ENCODE measurements around the gene GNAZ. TPM values are rescaled to one million over a fixed set of nuclear protein-coding genes. Genes with fewer than 3 reads are reported as not detected.

GNAZ gene
- total and polyA plus RNA-seq, 2 of the 8 experiments (the other 6 are each of a cell fraction or from before 2014, with no cell fraction given), result 6.6 to 9.6 TPM

- H3K4me1 ChIP-seq (replicated peaks in 1 of 4; ENCODE audit: control insufficient read depth in 3 of 4, insufficient read depth in 4 of 4, low read length in 3 of 4), result peaks cover 0 to 15% (median 5%) of the 10 kb centered on the region in 4 experiments; a peak in 5 of 7 replicates
- no peaks in the 10 kb centered on the region for H3K79me2 ChIP-seq (ENCODE audit: control insufficient read depth in 1 of 2, insufficient read depth in 2 of 2, low read length in 2 of 2)
- no peak overlapping the region for H2AFZ ChIP-seq (ENCODE audit: low read length)
- no peak overlapping the region for H4K5ac ChIP-seq (ENCODE audit: insufficient read length, low read depth, low read length)
- FAIRE-seq, result no peak
- H3K27me3 ChIP-seq (replicated peaks in 1 of 4; ENCODE audit: control insufficient read depth in 3 of 4, extremely low read depth in 1 of 4, insufficient read depth in 3 of 4, low read length in 3 of 4), result peaks cover 0 to 14% (median 7%) of the 10 kb centered on the region in 4 experiments; a peak in 5 of 7 replicates
- H2BK15ac ChIP-seq (ENCODE audit: low read length), result no peak overlapping the region
- H4K91ac ChIP-seq (replicated peaks; ENCODE audit: insufficient read length, low read length), result no peak overlapping the region
- no peak for DNase-seq (ENCODE audit: low read depth in 1 of 2, low spot score in 2 of 2)
- H3K36me3 ChIP-seq (ENCODE audit: control insufficient read depth in 2 of 4, insufficient read depth in 4 of 4, low read length in 3 of 4), result no peaks in the 10 kb centered on the region
- H3K56ac ChIP-seq (replicated peaks; ENCODE audit: insufficient read length, low read depth, low read length), result no peak overlapping the region
- H3K79me1 ChIP-seq (ENCODE audit: low read depth, low read length), result no peaks in the 10 kb centered on the region
- no peak overlapping the region for H3K27ac ChIP-seq (ENCODE audit: low read depth, low read length)
- H2AK5ac ChIP-seq (ENCODE audit: low read depth, low read length), result no peak overlapping the region
- H3K18ac ChIP-seq (ENCODE audit: extremely low read depth, low read length), result no peak overlapping the region
- peaks cover 6% of the 10 kb centered on the region; the same call in 1 of the 2 replicates for H3K23me2 ChIP-seq (ENCODE audit: low read depth, low read length)
- H3K23ac ChIP-seq (ENCODE audit: insufficient read length), result no peak overlapping the region
- peak overlapping the region; percentile 51 to 56; a peak in 2 of 4 replicates for H3K4me2 ChIP-seq (ENCODE audit: insufficient read depth in 1 of 2, low read depth in 2 of 2, low read length in 2 of 2)
- H2BK12ac ChIP-seq (ENCODE audit: low read depth, low read length), result no peak overlapping the region
- no peak overlapping the region for H3K4me3 ChIP-seq (ENCODE audit: extremely low read depth in 1 of 4, insufficient read depth in 2 of 4, low read depth in 3 of 4, low read length in 4 of 4)
- H4K20me1 ChIP-seq (replicated peaks in 1 of 2; ENCODE audit: control insufficient read depth in 1 of 2, insufficient read depth in 2 of 2, low read length in 2 of 2), result no peaks in the 10 kb centered on the region
- no peak overlapping the region for H2BK5ac ChIP-seq (ENCODE audit: low read depth, low read length)
- H2BK120ac ChIP-seq (replicated peaks; ENCODE audit: low read depth, low read length), result no peak overlapping the region
- no peak overlapping the region for H2BK20ac ChIP-seq (ENCODE audit: low read length)
- no peak overlapping the region for H3K4ac ChIP-seq (replicated peaks; ENCODE audit: insufficient read length, low read depth, low read length)
- H3K14ac ChIP-seq (ENCODE audit: insufficient read length), result no peak overlapping the region
- no peaks in the 10 kb centered on the region for H3K9me3 ChIP-seq (ENCODE audit: insufficient read depth in 2 of 2, low read depth in 1 of 2, low read length in 1 of 2)
- POLR2A ChIA-PET (ENCODE audit: partially characterized antibody), result interaction anchor here (1.5 kb wide), 1 partner anchor 13 kb away, joined by 3 read pairs; no protein-coding TSS in a partner anchor
- CTCF ChIA-PET (ENCODE audit: partially characterized antibody), result interaction anchor here (0.8 to 5.8 kb wide), 5 partner anchors 11 to 188 kb away, joined by 3 to 49 read pairs (median 6); no protein-coding TSS in a partner anchor
- no peak overlapping the region for H4K8ac ChIP-seq (ENCODE audit: extremely low read depth, insufficient read depth, low read length)
- H3K9ac ChIP-seq (replicated peaks in 1 of 4; ENCODE audit: extremely low read depth in 1 of 4, low read depth in 3 of 4, low read length in 3 of 4), result no peak overlapping the region
- 94% methylated on average over 4 of the region's 4 CpGs; no CpG with 5 or more reads in 1 of the 2 experiments for WGBS, 2 experiments (ENCODE audit: extremely low coverage in 1 of 2, insufficient coverage in 1 of 2, insufficient read length in 1 of 2, insufficient replicate concordance in 2 of 2, low coverage in 1 of 2, low lambda C conversion rate in 2 of 2, missing lambda C conversion rate in 1 of 2)
- no peak for TF ChIP-seq TAF7 (optimal IDR thresholded peaks at IDR 0.05; ENCODE audit: borderline replicate concordance, low read depth, low read length)
Measured at GRCh38 chr22:23144432-23144831, 74.1 kb downstream of the GNAZ start.
